GM19035 (cell line): Measurements from ENCODE around the gene MASP1.
A peak's percentile ranks its signal among the peaks of the same experiment; 100 is the strongest.

Experiments
- ATAC-seq: cut with Tn5 transposase; IDR thresholded peaks from one replicate; pipeline ENCODE4 v1.9.1; 2021; ENCODE audit not compliant: unreplicated experiment

Gene MASP1, protein sequence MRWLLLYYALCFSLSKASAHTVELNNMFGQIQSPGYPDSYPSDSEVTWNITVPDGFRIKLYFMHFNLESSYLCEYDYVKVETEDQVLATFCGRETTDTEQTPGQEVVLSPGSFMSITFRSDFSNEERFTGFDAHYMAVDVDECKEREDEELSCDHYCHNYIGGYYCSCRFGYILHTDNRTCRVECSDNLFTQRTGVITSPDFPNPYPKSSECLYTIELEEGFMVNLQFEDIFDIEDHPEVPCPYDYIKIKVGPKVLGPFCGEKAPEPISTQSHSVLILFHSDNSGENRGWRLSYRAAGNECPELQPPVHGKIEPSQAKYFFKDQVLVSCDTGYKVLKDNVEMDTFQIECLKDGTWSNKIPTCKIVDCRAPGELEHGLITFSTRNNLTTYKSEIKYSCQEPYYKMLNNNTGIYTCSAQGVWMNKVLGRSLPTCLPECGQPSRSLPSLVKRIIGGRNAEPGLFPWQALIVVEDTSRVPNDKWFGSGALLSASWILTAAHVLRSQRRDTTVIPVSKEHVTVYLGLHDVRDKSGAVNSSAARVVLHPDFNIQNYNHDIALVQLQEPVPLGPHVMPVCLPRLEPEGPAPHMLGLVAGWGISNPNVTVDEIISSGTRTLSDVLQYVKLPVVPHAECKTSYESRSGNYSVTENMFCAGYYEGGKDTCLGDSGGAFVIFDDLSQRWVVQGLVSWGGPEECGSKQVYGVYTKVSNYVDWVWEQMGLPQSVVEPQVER

DNA sequence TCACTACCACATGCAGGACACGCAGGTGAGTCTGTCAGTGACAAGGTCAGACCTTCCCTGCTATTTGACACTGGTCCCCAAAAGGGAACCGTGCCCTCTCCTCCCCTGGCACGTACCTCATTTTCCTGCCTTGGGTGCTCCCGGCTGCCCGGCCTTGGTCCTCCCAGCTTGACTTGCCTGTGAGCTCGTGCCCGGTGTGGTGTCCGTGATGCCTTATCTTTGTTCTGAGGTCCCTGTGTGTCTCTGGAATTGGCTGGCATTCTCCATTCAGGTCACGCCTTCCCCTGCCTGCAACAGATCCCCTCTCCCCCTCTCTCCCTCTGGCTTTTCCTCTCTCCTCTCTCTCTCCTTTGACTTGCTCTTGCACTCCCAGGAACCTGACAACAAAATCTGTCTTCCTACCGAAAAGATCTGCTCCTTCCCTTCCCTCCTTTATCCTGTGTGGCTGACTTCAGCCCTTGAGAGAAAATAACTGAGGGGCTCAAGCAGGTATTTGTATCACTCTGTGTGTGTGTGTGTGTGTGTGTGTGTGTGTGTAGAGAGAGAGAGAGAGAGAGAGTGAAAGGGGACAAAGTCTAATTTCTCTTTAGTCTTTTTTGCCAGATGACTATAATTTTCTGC is at the start of gene MASP1:
TSS of gene MASP1 (minus strand) at position 226 of the 621 bp plus-strand sequence. CDS start at position 121, 105 bp downstream.
- no peak for ATAC-seq

DNA sequence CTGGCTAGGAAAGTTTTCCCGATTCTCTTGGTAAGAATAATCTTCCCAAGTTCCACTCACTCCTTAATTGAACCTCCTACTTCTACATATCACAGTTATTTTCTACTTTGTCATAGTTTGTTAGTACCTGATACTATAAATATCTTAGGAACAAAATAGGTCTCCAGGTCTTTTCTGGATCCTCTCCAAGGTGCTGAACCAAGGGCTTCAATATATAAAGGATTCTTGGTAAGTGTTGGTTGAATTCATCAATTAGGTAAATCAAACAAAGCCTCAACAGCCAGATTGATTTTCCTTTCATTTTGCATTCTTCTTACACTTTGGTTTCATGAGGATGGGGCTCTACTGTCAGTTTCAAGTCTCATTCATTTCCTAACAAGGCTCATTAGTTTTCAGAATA is 49.0 kb upstream of the MASP1 start:
- ATAC-seq = no peak

DNA sequence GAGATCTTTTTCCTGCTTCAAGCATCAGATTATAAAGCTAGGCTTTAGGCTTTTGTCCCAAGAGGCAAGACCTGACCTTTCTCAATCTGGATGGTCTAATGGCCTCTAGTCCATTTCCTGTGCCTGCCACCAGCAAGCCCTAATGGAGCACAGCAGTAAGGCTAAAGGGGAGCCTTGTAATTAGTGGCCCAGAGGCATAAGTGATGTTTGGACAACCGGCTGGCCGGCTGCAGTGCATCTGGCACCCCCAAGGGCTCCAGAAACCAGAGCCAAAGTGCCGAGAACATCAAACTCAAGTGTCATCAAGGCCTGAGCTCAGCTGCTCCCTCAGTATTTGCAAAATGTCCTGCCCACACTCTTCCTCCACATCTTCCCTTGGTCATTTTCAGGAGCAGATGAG is 44.8 kb upstream of the MASP1 start:
- ATAC-seq = no peak

DNA sequence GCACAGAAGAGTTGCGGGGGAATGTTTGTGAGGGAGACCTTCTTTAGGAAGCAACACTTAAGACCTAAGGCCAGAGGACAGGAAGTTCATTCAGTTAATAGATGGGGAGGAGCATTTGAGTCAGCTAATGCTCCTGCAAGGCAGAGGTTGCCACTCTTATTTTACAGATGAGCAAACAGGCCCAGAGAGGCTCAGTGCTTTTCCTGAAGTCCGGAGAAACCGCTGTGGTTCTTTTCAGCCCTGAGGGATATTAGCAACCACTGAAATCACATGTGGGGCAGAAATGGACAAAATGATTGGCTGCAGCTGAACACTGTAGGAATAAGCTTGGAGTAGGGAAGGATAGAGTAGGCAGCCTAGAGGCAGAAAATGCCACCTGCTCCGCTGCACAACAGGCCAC is 43.4 kb upstream of the MASP1 start:
- no peak for ATAC-seq

DNA sequence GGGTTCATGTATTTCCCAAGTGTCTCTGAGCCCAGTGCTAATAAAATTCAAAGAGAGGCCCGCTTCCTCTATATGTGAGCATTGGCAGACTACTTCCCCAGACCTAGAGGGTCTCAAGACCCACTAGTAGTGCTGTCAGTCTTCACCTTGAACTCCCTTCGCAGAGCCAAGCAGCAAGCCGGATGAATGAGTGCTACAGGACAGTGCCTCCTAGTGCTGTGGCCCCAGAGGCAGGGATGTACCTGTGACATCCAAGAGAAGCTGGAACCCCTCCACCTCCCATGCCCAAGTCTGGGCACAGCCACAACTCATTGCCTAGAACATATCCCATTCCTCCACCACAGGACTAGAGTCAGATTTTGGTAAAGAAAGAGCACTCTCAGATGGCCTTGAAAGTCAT is 37.2 kb upstream of the MASP1 start:
- ATAC-seq = no peak

DNA sequence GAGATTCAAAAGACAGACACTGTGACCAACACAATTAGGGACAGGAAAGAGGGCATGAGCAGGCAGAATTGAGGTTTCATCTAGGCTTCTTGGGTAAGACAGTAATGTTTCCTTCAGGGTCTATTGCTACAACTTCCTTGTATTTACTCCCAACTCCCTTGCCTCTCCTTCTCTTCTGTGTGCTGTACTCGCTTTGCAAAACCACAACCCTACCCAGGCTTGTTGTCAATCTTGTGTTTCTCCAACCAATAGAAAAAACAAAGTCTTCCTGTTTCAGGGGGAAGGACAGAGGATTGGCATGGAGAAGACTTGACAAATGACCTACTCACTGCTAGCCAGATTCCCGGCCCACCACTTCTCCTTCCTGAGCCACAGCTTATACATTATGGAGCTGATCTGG is 36.3 kb upstream of the MASP1 start:
- ATAC-seq = no peak

DNA sequence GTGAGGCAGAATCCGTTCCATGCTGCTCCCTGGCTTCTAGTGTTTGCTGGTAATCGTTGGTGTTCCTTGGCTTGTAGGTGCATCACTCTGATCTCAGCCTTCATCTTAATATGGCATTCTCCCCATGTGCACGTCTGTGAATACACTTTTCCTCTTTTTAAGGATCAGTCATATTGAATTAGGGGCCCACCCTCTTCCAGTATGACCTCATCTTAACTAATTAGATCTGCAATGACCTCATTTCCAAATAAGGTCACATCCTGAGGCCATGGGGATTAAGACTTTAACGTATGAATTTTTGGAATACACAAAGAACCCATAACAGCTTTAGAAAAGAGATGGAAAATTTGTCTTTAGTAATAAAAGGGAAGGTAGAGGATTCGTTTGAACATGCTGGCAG is 34.1 kb upstream of the MASP1 start:
- no peak for ATAC-seq

DNA sequence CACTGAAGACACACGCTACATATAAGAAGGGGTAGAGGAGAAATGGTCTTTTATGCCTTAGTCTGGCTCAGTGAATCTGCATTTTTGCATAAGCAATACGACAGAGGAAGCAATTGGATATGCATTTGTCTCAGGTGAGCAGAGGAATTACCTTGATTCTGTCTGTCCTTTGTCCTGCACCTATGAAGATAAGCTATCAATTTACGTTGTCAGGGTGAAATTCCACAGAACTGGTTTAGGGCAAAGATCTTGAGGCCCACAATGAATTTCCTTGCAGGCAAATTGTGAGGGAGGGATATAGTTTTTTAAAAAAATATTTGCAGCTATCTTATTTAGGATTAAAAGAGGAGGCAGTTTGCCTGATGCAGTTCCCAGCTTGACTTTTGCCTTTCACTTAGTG is 31.6 kb upstream of the MASP1 start:
- no peak for ATAC-seq

DNA sequence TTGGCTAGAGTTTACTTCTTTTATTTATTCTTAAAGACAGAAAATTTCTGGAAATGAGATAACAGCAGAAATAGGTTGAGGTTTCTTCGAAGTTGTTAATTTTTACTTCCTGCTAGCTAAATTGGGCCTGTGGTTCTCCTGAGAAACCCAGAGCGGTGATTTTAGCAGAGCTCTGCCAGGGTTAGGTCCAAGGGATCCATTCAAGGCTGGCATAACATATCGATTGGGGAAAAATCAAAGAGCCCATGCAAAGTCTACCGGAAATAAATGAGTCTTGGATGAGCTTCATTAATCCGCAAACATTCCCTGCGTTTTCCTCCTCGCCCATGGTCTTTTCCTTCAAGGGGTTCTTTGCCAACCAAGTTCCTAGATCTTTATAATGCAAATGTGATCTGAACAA is 30.8 kb upstream of the MASP1 start:
- ATAC-seq = no peak

DNA sequence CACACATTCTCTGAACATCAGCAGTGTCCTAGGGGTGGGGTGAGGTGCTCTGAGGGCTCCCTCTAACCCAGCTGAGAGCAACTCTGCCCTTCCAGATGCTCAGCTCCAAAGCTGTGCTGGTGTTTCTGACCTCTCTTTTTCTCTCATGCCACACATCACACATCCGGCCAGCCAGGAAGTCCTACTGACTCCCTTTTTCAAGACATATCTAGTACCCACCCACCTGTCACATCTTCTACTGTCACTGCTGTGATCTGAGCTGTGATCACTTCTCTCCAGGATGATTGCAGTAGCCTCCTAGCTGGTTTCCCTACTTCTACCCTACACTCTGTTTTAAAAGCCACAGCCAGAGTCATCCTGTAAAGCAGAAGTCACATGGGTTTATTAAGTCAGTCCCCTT is 30.2 kb upstream of the MASP1 start:
- ATAC-seq = no peak

DNA sequence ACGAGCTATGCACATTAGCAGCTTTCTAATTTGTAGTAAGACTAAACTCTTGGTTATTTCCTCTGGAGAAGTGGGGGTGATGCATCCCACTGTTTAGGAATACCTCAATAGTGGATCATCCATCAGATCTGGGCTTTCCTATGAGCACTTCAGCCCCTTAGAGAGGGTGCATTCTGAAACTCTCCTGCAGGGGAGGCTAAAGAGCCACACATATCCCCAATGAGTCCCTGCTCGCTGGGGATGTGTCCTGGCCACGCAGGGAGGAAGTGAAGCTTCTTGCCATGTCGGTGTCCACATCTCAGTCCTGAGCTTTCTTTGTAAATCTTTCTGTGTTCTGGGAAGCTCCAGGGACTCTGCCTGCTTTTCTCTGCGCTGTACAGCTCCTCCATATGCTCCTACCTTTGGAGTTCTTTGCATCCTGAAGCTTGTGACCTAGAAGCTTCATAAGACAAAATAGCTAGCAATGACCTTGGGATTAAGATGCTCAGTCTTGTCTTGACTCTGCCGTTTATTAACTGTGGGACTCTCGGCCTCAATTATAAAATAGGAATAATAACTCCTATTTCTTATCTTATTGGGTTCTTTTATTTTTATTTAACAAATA is 28.3 kb upstream of the MASP1 start:
- peak; percentile 68 for ATAC-seq

DNA sequence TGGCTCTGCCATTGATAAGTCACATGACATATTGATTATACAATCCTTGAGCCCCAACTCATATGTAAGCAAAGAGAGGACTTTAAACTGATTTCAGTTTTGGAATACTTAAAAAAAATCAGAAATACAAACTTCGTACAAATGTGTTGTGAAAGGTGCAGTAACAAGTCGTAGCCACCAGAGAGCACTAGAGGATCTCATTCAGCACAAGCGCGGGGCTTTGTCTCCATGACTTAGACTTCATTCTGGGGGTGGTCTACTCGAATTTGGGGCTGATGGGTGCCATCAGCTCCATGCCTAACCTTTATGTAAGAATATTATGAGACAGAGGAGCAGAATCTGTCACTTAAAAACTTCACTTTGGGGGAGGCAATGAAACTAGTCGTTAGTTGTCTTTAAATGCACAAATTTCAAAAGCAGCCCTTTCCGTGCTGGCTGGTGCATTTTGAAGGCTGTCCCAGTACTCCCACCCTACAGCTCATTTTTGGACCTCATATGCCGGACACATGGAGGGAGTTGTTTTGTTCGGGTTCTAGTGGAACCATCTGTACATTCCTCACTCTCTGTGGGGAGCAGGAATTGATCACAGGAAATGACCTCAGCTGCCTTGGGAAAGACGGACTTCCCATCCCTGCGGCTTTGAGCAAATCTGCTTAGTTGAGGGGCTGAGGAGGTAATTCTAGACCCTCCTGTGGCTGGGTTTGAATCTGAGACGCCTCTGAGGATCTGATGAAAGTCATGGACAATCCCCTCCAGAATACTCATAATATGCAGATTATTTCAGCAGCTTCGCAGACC is 27.5 kb upstream of the MASP1 start:
- no peak for ATAC-seq

DNA sequence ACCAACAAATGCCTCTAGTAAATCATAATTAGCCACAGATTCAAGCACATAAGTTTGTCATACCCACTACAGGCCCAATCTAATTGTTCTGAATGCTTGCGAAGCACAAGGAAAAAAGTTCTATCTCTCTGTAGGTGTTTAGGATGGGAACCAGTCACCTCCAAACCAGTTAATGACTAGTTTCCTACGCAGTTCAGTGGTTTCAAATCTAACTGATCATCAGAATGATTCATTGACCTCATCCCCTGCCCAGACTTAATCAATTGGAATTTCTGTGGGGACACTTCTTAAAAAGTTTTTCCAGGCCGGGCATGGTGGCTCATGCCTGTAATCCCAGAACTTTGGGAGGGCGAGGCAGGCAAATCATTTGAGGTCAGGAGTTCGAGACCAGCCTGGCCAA is 24.3 kb upstream of the MASP1 start:
- ATAC-seq = no peak

DNA sequence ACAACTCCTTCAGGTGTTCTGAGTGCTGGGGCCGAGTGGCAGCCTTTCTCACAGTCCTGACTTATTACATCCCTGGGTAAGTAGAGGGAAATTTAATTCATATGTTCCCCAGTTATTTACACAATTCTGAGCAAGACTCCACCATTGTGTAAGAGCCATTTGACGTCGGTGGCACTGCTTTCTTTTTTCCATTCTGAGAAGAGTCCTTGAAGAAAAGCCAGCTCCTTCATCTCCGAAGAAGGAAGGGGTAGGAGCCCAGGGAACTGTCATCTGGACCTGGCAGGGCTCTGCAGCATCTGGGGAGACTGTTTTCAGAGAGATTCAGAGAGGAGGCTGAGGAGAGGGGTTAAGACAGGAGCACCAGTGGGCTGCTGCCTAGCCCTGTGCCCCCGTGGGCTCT is 22.6 kb upstream of the MASP1 start:
- ATAC-seq = no peak

DNA sequence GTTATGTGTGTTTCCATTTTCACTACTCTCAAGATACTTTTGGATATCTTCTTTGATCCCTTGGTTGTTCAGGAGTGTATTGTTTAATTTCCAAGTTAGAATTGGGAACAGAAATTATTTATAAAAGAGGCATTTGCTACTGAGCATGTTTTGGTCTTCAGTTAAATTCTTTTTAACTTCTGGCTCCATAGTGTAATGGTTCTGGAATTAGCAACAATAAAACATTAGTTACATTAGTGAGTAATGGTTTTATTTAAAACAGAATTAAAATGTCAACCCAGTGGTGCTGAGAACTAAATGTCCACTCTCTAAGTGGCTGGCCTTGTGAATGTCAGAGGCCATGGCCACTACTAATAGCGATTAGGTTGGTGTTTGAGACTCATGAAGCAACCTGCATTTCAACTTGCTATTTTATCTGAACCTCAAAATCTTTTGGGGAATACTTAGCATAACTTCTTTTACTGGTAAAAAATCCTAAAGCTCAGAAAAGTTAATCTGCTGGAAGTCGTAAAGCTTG is 19.5 kb upstream of the MASP1 start:
- no peak for ATAC-seq

DNA sequence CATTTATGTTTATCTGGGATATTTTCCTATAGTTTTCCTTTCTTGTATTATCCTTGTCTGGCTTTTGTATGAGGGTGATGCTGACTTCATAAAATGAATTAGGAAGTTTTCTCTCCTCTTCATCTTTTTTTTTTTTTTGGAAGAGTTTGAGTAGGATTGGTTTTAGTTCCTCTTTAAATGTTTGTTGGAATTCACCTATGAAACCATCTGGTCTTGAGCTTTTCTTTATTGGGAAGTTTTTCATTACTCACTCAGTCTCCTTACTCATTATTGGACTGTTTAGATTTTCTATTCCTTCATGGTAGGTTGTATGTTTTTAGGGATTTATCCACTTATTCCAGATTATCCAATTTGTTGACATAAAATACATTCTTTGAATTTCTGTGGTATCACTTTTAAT is 18.7 kb upstream of the MASP1 start:
- no peak for ATAC-seq

DNA sequence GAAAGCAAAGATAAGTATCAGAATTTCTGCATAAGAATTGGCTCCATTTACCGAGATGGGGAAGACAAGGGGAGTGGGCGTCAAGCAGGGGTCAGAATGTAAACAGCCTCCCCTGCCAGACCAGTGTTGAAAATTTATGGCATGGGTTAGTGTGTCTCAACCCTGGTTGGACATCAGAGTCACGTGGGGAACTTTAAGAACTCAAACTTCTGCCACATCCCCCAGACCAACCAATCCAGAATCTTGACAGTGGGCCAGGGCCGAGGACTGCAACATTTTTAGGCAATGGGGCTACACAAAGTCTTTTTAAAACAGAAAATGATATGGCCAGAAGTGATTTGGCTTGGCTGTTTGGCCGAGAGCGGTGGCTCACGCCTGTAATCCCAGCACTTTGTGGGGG is 14.3 kb upstream of the MASP1 start:
- ATAC-seq = no peak

DNA sequence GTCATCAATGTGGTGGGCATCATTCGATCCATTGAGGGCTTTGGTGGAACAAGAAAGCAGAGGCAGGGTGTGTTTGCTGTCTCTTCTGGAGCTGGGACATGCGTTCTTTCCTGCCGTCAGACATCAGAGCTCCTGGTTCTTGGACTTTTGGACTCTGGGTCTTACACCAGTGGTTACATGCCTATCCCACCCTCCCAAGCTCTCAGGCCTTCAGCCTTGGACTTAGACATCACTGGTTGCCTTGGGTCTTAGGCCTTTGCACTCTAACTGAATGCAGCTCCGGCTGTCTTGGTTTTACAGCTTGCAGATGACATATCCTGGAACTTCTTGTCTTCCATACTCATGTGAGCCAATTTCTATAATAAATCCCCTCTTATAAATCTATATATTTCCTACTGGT is 8.1 kb upstream of the MASP1 start:
- no peak for ATAC-seq

DNA sequence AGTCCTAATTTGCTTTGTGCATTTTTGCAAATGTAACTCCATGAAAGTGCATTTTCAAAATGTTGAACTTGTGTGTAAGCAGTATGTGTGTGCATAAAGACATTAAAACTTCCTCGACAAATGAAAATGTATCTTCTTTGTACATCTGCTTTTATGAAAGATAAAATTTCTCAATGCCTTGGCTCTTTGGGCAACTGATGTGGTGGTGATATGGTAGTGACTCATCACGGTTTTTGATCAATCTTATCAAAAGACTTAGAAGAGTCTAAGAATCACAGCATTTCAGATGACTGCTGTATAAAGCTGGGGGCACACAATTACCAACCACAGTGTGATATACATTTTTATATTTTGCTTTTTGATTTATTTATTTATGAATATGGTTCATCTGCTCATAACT is 5.4 kb upstream of the MASP1 start:
- ATAC-seq = no peak

DNA sequence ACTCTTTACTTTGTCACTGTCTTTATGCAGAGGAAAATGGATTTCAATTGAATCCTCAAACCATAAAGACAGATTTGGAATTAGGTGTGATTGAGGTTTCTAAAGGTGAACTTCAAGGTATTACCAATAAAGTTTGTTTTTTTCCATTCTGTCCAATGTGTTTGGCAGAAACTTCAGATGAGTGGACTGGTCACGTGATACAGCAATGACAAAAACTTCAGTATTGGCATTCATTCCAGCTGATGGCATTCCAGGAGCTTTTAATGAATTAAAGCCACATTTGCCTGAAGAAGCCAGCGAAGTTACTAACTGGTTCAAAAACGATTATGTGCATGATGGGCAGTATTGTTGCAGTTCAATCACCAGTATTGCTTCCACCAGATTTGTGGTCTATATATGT is 4.5 kb upstream of the MASP1 start:
- no peak for ATAC-seq
